ENCODE measurements around the gene LCN10. TPM values are rescaled to one million over a fixed set of nuclear protein-coding genes. Genes with fewer than 3 reads are reported as not detected.

LCN10 gene
- total RNA-seq, 1 donor = not detected

DNA sequence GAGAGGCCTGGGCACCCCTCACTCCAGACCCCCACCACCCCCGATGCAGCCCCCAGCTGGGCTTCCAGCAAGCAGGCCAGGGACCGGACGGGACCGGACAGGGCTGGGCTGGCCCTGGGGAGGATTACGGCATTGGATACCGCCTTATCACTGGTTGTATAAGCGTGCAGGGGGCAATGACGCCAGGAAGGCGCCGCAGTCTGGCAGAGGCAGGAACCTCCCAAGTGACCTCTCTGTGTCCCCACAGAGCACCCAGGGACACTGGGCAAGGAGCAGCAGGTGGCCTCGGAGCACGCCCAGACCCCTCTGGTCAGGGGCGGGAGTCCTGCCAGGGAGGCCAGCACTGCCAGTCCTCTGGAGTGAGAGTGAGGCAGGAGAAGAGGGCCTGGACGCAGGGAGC, 22.3 kb upstream of the LCN10 start:
- TF ChIP-seq, protein P1, sequence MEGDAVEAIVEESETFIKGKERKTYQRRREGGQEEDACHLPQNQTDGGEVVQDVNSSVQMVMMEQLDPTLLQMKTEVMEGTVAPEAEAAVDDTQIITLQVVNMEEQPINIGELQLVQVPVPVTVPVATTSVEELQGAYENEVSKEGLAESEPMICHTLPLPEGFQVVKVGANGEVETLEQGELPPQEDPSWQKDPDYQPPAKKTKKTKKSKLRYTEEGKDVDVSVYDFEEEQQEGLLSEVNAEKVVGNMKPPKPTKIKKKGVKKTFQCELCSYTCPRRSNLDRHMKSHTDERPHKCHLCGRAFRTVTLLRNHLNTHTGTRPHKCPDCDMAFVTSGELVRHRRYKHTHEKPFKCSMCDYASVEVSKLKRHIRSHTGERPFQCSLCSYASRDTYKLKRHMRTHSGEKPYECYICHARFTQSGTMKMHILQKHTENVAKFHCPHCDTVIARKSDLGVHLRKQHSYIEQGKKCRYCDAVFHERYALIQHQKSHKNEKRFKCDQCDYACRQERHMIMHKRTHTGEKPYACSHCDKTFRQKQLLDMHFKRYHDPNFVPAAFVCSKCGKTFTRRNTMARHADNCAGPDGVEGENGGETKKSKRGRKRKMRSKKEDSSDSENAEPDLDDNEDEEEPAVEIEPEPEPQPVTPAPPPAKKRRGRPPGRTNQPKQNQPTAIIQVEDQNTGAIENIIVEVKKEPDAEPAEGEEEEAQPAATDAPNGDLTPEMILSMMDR (IDR thresholded peaks at IDR 0.05; ENCODE audit: insufficient read depth, low read length) = no peak
- no peak overlapping the region for H3K4me3 ChIP-seq (ENCODE audit: low read depth, low read length)
- no peak for DNase-seq (ENCODE audit: low read depth)

DNA sequence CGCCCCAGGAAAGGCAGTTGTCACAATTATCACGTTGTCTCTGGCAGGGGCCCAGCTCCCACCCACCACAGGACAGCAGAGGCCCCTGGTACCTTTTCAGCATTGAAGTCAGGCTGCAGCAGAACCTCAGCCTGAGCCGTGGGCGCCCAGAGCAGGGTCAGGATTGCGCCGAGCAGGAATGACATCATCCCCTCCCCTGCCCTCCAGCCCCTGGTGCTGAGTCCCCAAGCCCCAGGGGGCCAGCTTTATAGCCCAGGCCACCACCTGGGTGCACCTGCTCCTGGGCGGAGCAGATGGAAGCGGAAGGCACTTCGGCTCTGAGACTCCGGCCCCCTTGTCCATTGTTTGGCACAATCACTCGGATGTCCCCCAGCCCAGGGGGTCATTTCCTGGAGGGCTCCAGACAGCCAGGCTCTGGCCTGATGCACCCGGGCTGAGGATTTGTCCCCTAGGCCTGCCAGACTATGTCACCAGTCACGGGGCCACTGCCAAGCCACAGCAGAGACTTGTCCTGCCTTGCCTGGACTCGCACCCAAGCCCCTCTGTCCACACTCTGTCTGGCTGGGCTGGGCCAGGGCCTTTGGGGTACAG, 21.7 kb upstream of the LCN10 start, which contains the start of gene LCN15:
Gene LCN15, minus strand, starts transcription at position 218 of the 591 bp plus-strand sequence. Its CDS starts 30 bp downstream, at position 188.
- TF ChIP-seq, protein P1 (IDR thresholded peaks at IDR 0.05; ENCODE audit: insufficient read depth, low read length) = no peak
- no peak within 1 kb of the TSS for H3K4me3 ChIP-seq (ENCODE audit: low read depth, low read length)
- no peak for DNase-seq (ENCODE audit: low read depth)

GRCh38 chr9:136763649-136764035, 20.9 kb upstream of the LCN10 start:
- H3K4me3 ChIP-seq (ENCODE audit: low read depth, low read length) = no peak overlapping the region
- DNase-seq (ENCODE audit: low read depth) = no peak
- TF ChIP-seq, protein P1 (IDR thresholded peaks at IDR 0.05; ENCODE audit: insufficient read depth, low read length) = no peak

DNA sequence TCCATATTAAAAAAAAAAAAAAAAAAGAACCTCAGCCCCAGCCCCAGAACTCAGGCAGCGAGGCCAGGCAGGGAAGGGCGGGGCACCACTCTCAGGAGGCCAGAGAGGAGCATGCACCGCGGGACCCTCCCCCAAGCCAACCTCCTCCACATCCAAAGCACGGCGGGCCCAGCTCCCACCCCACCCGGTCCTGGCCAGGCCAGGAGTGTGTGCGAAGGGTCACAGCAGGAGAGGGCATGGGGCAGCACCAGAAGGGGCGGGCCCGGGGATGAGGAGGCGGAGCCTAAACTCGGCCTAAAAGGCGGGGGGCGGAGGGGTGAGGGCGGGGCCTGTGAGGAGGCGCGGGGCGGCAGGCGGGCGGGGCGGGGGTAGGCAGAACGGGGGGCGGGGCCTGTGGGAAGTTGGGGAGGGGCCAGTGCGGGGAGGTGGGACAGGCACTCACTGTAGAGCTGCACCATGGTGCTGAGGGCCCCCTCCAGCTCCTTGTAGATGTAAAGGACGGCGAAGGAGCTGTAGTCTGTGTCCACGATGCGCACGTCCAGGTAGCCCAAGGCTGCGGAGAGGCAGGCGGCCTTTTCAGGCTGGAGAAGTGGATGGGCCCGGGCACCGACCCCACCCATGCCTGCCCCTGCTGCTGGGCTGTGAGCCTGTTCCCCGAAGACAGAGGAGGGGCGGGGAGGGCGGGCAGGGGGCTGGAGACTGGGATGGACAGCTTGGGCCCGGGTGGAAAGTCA, 20.3 kb upstream of the LCN10 start:
- TF ChIP-seq, protein P1 (IDR thresholded peaks at IDR 0.05; ENCODE audit: insufficient read depth, low read length) = no peak
- no peak overlapping the region for H3K4me3 ChIP-seq (ENCODE audit: low read depth, low read length)
- DNase-seq (ENCODE audit: low read depth) = no peak

- no peak for DNase-seq (ENCODE audit: low read depth)
- TF ChIP-seq, protein P1 (IDR thresholded peaks at IDR 0.05; ENCODE audit: insufficient read depth, low read length) = no peak
- H3K4me3 ChIP-seq (ENCODE audit: low read depth, low read length) = no peak overlapping the region
These were observed 19.5 kb upstream of the LCN10 start for GRCh38 chr9:136762221-136762691.

- TF ChIP-seq, protein P1 (IDR thresholded peaks at IDR 0.05; ENCODE audit: insufficient read depth, low read length) = no peak
- DNase-seq (ENCODE audit: low read depth) = no peak
- H3K4me3 ChIP-seq (ENCODE audit: low read depth, low read length) = no peak overlapping the region
These were observed 18.8 kb upstream of the LCN10 start for GRCh38 chr9:136761545-136761981.
